PC-9 (cell line): Measurements from ENCODE around the gene CCR7. TPM values are rescaled to one million over a fixed set of nuclear protein-coding genes. Genes with fewer than 3 reads are reported as not detected.

Experiments
- BruUV-seq: library from RNA; stranded (reverse); fragments of 400-500 nt; replicated peaks from 2 replicates; lab custom pipeline; 2021; lab: Mats Ljungman, UMichigan
- CTCF ChIA-PET: fragments of 300-600 bp; sonication (Branson Sonifier 250); formaldehyde crosslinking; loops from one replicate; lab custom pipeline; 2022; ENCODE audit warnings: antibody characterized with exemption; lab: Charles Lee
- POLR2A ChIA-PET: fragments of 300-600 bp; sonication (Branson Sonifier 250); formaldehyde crosslinking; loops from one replicate; lab custom pipeline; 2022; ENCODE audit warnings: antibody characterized with exemption; ENCODE audit not compliant: unreplicated experiment; lab: Charles Lee
- DNase-seq, 2 experiments: peaks; one replicate each; pipeline versions ENCODE4 v3.0.0 to v3.0.0-alpha.2; 2015 to 2022; ENCODE audit warnings: mixed read lengths in 1 of 2
- H2AFZ ChIP-seq: fragments of 200-600 bp; sonication (generic); 2 replicates; pipeline ENCODE4 v1.8.1; 2017; ENCODE audit warnings: antibody characterized with exemption
- H3F3A ChIP-seq: fragments of 200-600 bp; sonication (generic); 2 replicates; pipeline ENCODE4 v1.8.1; 2017; ENCODE audit warnings: antibody characterized with exemption, mild to moderate bottlenecking, low read depth; ENCODE audit not compliant: insufficient read depth
- H3K27ac ChIP-seq: fragments of 200-600 bp; sonication (generic); 2 replicates; pipeline ENCODE4 v1.6.1; 2016; ENCODE audit warnings: mixed run types
- H3K27me3 ChIP-seq: fragments of 200-600 bp; sonication (generic); 2 replicates; pipeline ENCODE4 v1.6.1; 2016; ENCODE audit warnings: low read depth, mixed run types; ENCODE audit not compliant: insufficient read depth
- H3K36me3 ChIP-seq: fragments of 200-600 bp; sonication (generic); 2 replicates; pipeline ENCODE4 v1.6.1; 2016; ENCODE audit warnings: low read depth, mixed run types
- H3K4me1 ChIP-seq: fragments of 200-600 bp; sonication (generic); replicated peaks from 2 replicates; pipeline ENCODE4 v1.6.1; 2016; ENCODE audit warnings: mixed run types; ENCODE audit not compliant: insufficient read depth
- H3K4me2 ChIP-seq: fragments of 200-600 bp; sonication (generic); 2 replicates; pipeline ENCODE4 v1.6.1; 2017; ENCODE audit warnings: mixed run types
- H3K4me3 ChIP-seq: fragments of 200-600 bp; sonication (generic); 2 replicates; pipeline ENCODE4 v1.6.1; 2016; ENCODE audit warnings: mixed run types
- H3K79me2 ChIP-seq: fragments of 200-600 bp; sonication (generic); 2 replicates; pipeline ENCODE4 v1.6.1; 2017; ENCODE audit warnings: low read depth, mixed run types
- H3K9me2 ChIP-seq: fragments of 200-600 bp; sonication (generic); 2 replicates; pipeline ENCODE4 v1.8.1; 2017; ENCODE audit warnings: mild to moderate bottlenecking; ENCODE audit not compliant: insufficient read depth
- H3K9me3 ChIP-seq: fragments of 200-600 bp; sonication (generic); 2 replicates; pipeline ENCODE4 v1.8.1; 2016; ENCODE audit warnings: low read depth; ENCODE audit not compliant: insufficient read depth
- H4K20me1 ChIP-seq: fragments of 200-600 bp; sonication (generic); 2 replicates; pipeline ENCODE4 v1.8.1; 2017; ENCODE audit not compliant: insufficient read depth
- CTCF ChIP-seq: fragments of 200-600 bp; sonication (generic); conservative IDR thresholded peaks from 2 replicates; pipeline ENCODE4 v1.6.1; 2017; ENCODE audit warnings: mixed run types, antibody characterized with exemption, mild to moderate bottlenecking, moderate library complexity
- EZH2 ChIP-seq: fragments of 200-600 bp; sonication (generic); IDR thresholded peaks from 2 replicates; pipeline ENCODE4 v1.8.0; 2017; ENCODE audit warnings: antibody characterized with exemption, low read depth
- intact Hi-C: fragments of 100-400 bp; cut with micrococcal nuclease; formaldehyde crosslinking; loops from one replicate; pipeline ENCODE4 v1.10.0; 2022; ENCODE audit not compliant: unreplicated experiment
- total RNA-seq: library from RNA; stranded (reverse); gene quantifications from 2 replicates; pipeline ENCODE4 v1.2.3, GENCODE V29; 2021

CCR7 gene
- total RNA-seq, 1 experiment from 2014 or later, result not detected

- intact Hi-C loops, result loop anchor here (5.0 kb wide), 2 partner anchors 75 to 1135 kb away; partner anchors contain the start of gene IGFBP4
- H3K27me3 ChIP-seq, result no peaks in the 10 kb centered on the region
- H3F3A ChIP-seq, result peaks cover 71% of the 10 kb centered on the region
- H3K27ac ChIP-seq, result peak overlapping the region; percentile 69
- peaks cover 99% of the 10 kb centered on the region for H3K4me1 ChIP-seq
- no peaks in the 10 kb centered on the region for H3K36me3 ChIP-seq
- BruUV-seq, result TSS peak; percentile 34
- no peaks in the 10 kb centered on the region for H3K9me2 ChIP-seq
- H3K4me3 ChIP-seq, result no peak overlapping the region
- ChIA-PET CTCF (no interaction called here), POLR2A (interaction anchor here (0.8 kb wide), 1 partner anchor 11 kb away, joined by 5 read pairs; no protein-coding TSS in a partner anchor)
- no peak overlapping the region for H2AFZ ChIP-seq
- no peaks in the 10 kb centered on the region for H3K9me3 ChIP-seq
- no peak for TF ChIP-seq CTCF
- TF ChIP-seq EZH2, result no peak
- H3K4me2 ChIP-seq, result peak overlapping the region; percentile 47
- no peak for DNase-seq
- no peaks in the 10 kb centered on the region for H3K79me2 ChIP-seq
- no peaks in the 10 kb centered on the region for H4K20me1 ChIP-seq
Measured at GRCh38 chr17:40517286-40517662, 48.0 kb downstream of the CCR7 start.

- Histone ChIP-seq H4K20me1 (no peaks in the 10 kb centered on the region), H3K4me3 (no peak overlapping the region), H2AFZ (no peak overlapping the region), H3F3A (peaks cover 71% of the 10 kb centered on the region), H3K79me2 (no peaks in the 10 kb centered on the region), H3K27ac (peak overlapping the region; percentile 69), H3K27me3 (no peaks in the 10 kb centered on the region), H3K9me2 (no peaks in the 10 kb centered on the region), H3K9me3 (no peaks in the 10 kb centered on the region), H3K4me2 (peak overlapping the region; percentile 47), H3K4me1 (peaks cover 99% of the 10 kb centered on the region), H3K36me3 (no peaks in the 10 kb centered on the region)
- POLR2A ChIA-PET, result interaction anchor here (0.5 to 0.8 kb wide), 4 partner anchors 12 to 377 kb away, joined by 3 to 9 read pairs (median 4); partner anchors contain the start of gene CASC3
- TF ChIP-seq EZH2 (no peak), CTCF (no peak)
- DNase-seq, result peak; percentile 65 to 94
- intact Hi-C loops, result loop anchor here (5.0 kb wide), 2 partner anchors 74 to 1136 kb away; partner anchors contain the start of gene IGFBP4
- CTCF ChIA-PET, result no interaction called here
- BruUV-seq, result no TSS peak
Measured at GRCh38 chr17:40516581-40517285, 48.5 kb downstream of the CCR7 start.

GRCh38 chr17:40515491-40516041 is 49.7 kb downstream of the CCR7 start:
- no peak for TF ChIP-seq CTCF
- no peak for TF ChIP-seq EZH2
- no peaks in the 10 kb centered on the region for H3K79me2 ChIP-seq
- H3K4me2 ChIP-seq, result peak overlapping the region; percentile 47; the same call in 1 of the 2 replicates
- no peaks in the 10 kb centered on the region for H3K36me3 ChIP-seq
- no peaks in the 10 kb centered on the region for H3K27me3 ChIP-seq
- no peak overlapping the region for H2AFZ ChIP-seq
- H4K20me1 ChIP-seq, result no peaks in the 10 kb centered on the region
- peaks cover 99% of the 10 kb centered on the region for H3K4me1 ChIP-seq
- no peaks in the 10 kb centered on the region for H3K9me3 ChIP-seq
- no peaks in the 10 kb centered on the region for H3K9me2 ChIP-seq
- peak overlapping the region; percentile 69 for H3K27ac ChIP-seq
- POLR2A ChIA-PET, result no interaction called here
- CTCF ChIA-PET, result no interaction called here
- no TSS peak for BruUV-seq
- H3K4me3 ChIP-seq, result no peak overlapping the region
- H3F3A ChIP-seq, result peaks cover 71% of the 10 kb centered on the region
- intact Hi-C loops, result loop anchor here (5.0 kb wide), 2 partner anchors 73 to 1137 kb away; partner anchors contain the start of gene IGFBP4
- DNase-seq, result no peak
